GM21381 (cell line): ENCODE data around the gene MPPED2.

Experiments
- ATAC-seq: cut with Tn5 transposase; IDR thresholded peaks from one replicate; pipeline ENCODE4 v1.9.1; 2021; ENCODE audit warnings: mild to moderate bottlenecking, moderate library complexity; ENCODE audit not compliant: unreplicated experiment

The MPPED2 gene

GRCh38 chr11:30423886-30424285, 162.3 kb downstream of the MPPED2 start:
- no peak for ATAC-seq

GRCh38 chr11:30423279-30423648, 162.9 kb downstream of the MPPED2 start:
- ATAC-seq, result no peak

GRCh38 chr11:30422447-30423278, 163.5 kb downstream of the MPPED2 start:
- no peak for ATAC-seq

- no peak for ATAC-seq
Observed at GRCh38 chr11:30420233-30420787, 165.8 kb downstream of the MPPED2 start.

GRCh38 chr11:30414806-30415205, 171.3 kb downstream of the MPPED2 start:
- ATAC-seq, result no peak

- ATAC-seq, result no peak
Observed at GRCh38 chr11:30414244-30414643, 171.9 kb downstream of the MPPED2 start.

GRCh38 chr11:30412509-30412908, 173.6 kb downstream of the MPPED2 start:
- ATAC-seq, result no peak

- no peak for ATAC-seq
Observed at GRCh38 chr11:30411383-30411782, 174.8 kb downstream of the MPPED2 start.

- no peak for ATAC-seq
Observed at GRCh38 chr11:30406978-30407762, 179.0 kb downstream of the MPPED2 start.

- ATAC-seq, result no peak
Observed at GRCh38 chr11:30405385-30405784, 180.8 kb downstream of the MPPED2 start.

GRCh38 chr11:30404136-30404535, 182.0 kb downstream of the MPPED2 start:
- ATAC-seq, result no peak

GRCh38 chr11:30395751-30396150, 190.4 kb downstream of the MPPED2 start:
- ATAC-seq, result no peak

- no peak for ATAC-seq
Observed at GRCh38 chr11:30393012-30393411, 193.1 kb downstream of the MPPED2 start.

GRCh38 chr11:30392221-30392784, 193.8 kb downstream of the MPPED2 start:
- no peak for ATAC-seq

GRCh38 chr11:30388957-30389356, 197.2 kb downstream of the MPPED2 start:
- no peak for ATAC-seq

GRCh38 chr11:30387891-30388861, 198.0 kb downstream of the MPPED2 start:
- ATAC-seq, result no peak

GRCh38 chr11:30381879-30382278, 204.3 kb downstream of the MPPED2 start:
- ATAC-seq, result no peak

GRCh38 chr11:30380846-30381245, 205.3 kb downstream of the MPPED2 start:
- ATAC-seq, result no peak

- no peak for ATAC-seq
Observed at GRCh38 chr11:30377347-30377746, 208.8 kb downstream of the MPPED2 start.

GRCh38 chr11:30370164-30370563, 216.0 kb downstream of the MPPED2 start:
- ATAC-seq, result no peak
